HG02571 (cell line): Measurements from ENCODE around the gene PHLDB3.
"Not testable (repeated sequence)": the region's sequence is repeated elsewhere in the genome, so short reads cannot be mapped to it uniquely, and the experiment has no call there.

Source experiments
- ATAC-seq: cut with Tn5 transposase; IDR thresholded peaks from one replicate; pipeline ENCODE4 v1.9.1; 2021; ENCODE audit warnings: mild to moderate bottlenecking, moderate library complexity; ENCODE audit not compliant: unreplicated experiment

PHLDB3 gene

DNA sequence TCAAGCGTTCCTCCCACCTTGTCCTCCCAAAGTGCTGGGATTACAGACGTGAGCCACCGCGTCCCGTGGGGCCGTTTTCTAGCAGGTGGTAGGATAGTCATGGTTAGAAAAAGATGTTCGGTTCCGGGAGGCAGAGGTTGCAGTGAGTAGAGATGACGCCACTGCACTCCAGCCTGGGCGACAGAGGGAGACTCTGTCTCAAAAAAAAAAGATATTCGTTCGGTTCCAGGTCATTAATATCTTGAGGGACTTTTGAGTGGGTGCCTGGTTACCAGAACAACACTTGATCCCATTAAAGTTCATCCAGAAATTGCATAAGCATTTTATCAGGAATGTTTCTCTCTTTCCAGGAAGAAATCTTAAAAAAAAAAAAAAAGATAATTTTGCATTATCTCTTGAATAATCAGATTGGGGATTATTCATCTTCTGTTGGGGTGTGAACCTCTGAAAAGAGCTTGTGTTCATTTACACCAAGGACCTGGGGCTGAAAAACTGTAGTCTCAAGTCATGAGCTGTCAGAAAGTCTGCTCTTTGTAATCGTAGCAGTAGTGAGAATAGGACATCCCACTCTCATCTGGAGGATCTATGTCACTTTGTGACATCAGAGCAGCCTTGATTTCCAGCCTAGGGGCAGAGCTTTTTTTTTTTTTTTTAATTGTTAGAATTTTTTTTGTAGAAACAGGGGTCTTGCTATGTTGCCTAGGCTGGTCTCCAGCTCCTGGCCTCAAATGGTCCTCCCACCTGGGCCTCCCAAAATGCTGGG, 23.5 kb upstream of the PHLDB3 start:
- ATAC-seq, result no peak

- peak; percentile 50 for ATAC-seq
Measured at GRCh38 chr19:43526884-43527859, 22.6 kb upstream of the PHLDB3 start, which contains the start of gene ETHE1. TSS of gene ETHE1 (minus strand) at chr19:43527201. CDS start at chr19:43527177, 24 bp downstream.

DNA sequence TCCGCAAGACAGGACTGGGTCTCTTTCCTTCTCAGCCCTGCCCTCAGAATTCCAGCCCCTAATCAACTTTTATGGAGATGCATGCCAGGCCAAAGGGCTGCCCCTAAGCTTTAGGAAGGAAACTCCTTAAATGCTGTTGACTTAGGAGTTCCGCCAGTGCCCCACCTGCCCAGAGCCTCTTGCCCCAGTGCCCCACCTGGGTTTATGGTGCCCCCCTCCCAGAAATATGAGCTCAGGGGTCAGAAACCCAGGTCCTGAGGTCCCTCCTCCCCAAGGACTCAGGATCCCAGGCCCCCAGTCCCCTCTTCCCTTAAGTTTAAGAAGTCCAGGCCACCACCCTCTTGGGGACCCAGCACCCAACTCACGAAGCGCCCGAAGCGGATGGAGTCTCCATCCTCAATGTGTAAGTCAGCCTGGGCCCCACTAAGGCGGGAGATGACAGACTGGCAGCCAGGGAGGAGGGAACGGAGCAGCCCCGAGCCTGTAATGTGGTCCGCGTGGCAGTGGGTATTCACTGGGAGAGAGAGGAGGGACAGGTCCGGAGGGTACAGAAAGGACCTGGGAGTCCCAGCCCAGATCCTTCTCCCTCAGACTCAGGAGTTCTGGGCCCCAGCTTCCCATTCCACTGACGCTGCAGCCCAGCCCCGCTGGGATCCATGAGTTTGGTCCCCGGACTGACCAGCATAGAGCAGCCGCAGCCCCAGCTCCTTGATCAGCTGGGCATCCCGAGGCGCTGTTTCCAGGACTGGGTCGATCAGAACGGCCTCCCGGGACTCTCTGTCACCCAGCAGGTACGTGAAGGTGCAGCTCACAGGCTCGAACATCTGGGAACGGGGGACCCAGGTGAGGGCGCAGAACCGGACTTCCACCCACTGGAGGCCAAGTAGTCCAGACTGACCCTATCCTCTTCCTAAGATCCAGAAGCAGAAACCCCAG, 21.6 kb upstream of the PHLDB3 start:
- no peak for ATAC-seq

- no peak for ATAC-seq
Measured at GRCh38 chr19:43524922-43525835, 20.6 kb upstream of the PHLDB3 start.

GRCh38 chr19:43523696-43524095, 19.1 kb upstream of the PHLDB3 start:
- ATAC-seq, result not testable (repeated sequence)

- ATAC-seq, result no peak
Measured at GRCh38 chr19:43522929-43523328, 18.4 kb upstream of the PHLDB3 start.

DNA sequence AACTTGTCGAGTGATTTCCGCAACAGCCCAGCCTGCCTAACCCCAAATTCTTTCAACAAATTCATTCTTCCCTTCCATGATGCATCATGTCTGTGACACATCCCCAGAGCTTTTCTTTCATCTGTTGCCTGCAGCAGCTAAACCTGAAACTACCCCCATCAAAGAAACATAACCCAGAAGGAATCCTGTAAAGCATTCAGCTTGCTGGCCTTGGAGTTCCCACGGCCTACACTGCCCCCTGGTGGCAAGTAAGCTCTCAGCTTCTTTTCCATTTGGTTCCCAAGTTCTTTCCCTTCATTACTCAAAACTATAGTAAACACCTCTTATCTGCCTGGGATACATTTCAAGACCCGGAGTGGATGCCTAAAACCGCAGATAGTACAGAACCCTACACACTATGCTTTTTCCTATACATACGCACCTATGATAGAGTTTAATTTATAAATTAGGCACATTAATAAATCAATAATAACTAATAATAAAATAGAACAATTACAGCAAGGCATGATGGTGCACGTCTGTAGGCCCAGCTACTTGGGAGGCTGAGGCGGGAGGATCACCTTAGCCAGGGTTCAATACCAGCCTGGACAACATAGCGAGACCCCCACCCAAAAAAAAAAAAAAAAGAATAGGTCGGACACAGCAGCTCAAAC, 15.0 kb upstream of the PHLDB3 start:
- ATAC-seq, result no peak

DNA sequence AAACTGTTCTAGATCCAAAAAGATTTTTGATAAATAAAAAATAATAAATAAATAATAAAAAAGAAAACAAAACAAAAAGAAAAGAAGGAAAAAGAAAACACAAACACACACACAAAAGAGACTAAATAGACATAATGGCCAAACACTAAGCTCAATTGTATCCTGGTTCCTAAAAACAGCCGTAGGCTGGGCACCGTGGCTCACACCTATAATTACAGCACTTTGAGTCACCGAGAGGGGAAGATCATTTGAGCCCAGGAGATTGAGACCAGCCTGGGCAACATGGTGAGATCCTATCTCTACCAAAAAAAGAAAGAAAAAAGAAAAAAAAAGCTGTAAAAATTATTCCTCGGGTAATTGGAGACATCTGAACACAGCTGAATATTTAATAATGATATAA, 13.5 kb upstream of the PHLDB3 start:
- no peak for ATAC-seq

DNA sequence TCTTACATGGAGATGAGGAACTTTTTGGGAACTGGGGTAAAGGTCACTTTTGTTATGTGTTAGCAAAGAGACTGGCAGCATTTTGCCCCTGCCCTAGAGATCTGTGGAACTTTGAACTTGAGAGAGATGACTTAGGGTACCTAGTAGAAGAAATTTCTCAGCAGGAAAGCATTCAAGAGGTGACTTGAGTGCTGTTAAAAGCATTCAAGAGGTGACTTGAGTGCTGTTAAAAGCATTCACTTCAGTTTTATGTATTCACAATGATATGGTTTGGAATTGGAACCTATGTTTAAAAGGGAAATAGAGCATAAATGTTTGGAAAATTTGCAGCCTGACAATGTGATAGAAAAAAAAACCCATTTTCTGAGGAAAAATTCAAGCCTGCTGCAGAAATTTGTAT, 7.9 kb upstream of the PHLDB3 start:
- ATAC-seq, result not testable (repeated sequence)

- ATAC-seq, result no peak
Measured at GRCh38 chr19:43511324-43511723, 6.8 kb upstream of the PHLDB3 start.

- ATAC-seq, result no peak
Measured at GRCh38 chr19:43510713-43511112, 6.2 kb upstream of the PHLDB3 start.

DNA sequence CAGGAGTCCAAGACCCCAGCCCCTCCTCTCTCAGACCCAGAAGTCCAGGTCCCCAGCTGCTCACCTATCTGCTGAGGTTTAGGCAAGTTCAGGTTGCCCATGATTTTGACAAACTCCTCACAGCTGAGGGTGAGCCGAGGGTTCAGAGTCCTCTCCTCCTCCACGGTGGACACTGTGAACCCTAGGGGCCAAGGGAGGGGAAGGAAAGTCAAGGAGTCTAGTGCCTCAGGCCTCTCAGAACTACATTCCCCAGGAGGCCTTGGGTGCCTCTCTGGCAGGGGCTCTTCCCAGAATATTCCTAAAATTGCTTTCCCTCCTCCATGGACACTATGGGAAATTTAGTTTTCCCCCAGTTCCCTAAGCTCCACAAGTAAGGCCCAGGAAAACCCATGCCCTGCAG, 3.3 kb upstream of the PHLDB3 start:
- ATAC-seq, result no peak

- no peak for ATAC-seq
Measured at GRCh38 chr19:43506629-43507028, 2.1 kb upstream of the PHLDB3 start.

GRCh38 chr19:43505941-43506340, 1.4 kb upstream of the PHLDB3 start:
- ATAC-seq, result no peak

- no peak for ATAC-seq
Measured at GRCh38 chr19:43505186-43505456, 575 bp upstream of the PHLDB3 start.

DNA sequence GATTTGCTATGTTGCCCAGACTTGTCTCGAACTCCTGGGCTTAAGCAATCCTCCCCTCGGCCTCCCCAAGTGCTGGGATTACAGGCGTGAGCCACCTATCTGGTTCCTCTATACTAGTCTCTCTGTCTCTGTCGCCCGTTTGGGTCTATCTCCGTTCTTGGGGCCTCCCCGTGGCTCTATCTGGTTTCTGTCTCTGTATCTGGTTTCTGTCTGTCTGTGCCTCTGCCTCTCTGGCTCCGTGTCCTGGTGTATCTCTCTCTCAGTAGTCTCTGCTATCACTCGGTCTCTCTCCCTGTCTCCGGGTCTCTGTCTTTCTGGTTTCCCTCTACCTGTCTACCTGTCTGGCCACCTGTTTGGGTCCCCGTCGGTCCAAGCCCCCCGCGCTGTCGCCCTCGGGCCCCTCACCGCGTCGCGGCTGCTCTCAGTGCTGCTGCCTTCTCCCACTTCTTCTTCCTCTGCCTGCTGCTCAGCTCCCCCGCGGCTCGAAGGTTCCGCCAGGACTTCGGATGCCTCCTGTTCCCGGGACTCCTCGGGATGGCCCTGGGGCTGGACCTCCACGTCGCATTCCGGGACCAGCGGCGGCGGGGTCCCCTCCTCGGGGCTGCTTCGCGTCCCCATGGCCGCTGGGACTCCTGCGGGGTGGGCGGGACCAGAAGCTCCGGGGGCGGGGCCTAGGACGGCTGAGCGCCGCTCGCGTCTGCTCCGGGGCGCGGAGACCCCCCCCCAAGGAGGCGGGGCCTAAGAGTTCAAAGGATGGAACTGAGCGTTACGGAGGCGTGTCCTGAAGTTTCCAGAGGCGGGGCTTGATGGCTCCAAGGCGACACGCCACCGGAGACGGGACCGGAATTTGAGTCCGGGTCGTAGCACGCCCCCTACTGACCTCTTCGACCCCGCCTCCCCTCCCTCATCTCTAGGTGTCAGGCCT, 783 bp downstream of the PHLDB3 start:
- peak; percentile 79 for ATAC-seq

- no peak for ATAC-seq
Measured at GRCh38 chr19:43502419-43502976, 2.0 kb downstream of the PHLDB3 start.
